K562 treated with DMSO at 1 percent for 24 hours (cell line): ENCODE measurements around the gene TPM3. TPM values are rescaled to one million over a fixed set of nuclear protein-coding genes. Genes with fewer than 3 reads are reported as not detected.

Experiments used
- total RNA-seq: library from RNA; unstranded; fragments of 300-600 nt; gene quantifications from 2 replicates; pipeline ENCODE4 v1.2.3, GENCODE V29; 2022; ENCODE audit warnings: low read depth; ENCODE audit not compliant: insufficient read depth

The TPM3 gene
- total RNA-seq: 305 and 321 TPM in 2 replicates

DNA sequence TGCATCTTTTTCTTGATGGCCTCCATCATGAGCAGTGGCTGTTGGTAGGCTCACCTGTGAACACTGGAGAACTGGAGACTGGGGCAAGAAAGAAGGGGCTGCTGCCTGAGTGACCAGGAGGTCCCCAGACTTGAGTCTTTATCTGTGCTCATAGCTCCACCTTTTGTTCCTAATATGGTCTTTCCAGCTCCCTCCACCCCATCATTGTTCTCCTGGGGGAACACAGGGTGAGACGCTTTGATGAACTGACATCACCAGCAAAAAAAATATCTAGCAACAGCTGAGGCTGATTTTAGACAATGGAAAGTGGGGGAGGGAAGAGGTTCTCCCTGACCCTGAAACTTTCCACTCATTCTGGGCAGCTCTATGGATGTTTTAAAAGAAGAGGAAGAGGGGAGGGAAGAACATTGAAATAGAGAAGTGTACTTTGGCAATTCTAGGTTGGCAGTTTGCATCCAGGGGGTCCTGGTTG lies at the start of gene TPM3:
TPM3 (minus strand) TSS at position 111 of the 472 bp plus-strand sequence; CDS start at position 29, 82 bp downstream.

DNA sequence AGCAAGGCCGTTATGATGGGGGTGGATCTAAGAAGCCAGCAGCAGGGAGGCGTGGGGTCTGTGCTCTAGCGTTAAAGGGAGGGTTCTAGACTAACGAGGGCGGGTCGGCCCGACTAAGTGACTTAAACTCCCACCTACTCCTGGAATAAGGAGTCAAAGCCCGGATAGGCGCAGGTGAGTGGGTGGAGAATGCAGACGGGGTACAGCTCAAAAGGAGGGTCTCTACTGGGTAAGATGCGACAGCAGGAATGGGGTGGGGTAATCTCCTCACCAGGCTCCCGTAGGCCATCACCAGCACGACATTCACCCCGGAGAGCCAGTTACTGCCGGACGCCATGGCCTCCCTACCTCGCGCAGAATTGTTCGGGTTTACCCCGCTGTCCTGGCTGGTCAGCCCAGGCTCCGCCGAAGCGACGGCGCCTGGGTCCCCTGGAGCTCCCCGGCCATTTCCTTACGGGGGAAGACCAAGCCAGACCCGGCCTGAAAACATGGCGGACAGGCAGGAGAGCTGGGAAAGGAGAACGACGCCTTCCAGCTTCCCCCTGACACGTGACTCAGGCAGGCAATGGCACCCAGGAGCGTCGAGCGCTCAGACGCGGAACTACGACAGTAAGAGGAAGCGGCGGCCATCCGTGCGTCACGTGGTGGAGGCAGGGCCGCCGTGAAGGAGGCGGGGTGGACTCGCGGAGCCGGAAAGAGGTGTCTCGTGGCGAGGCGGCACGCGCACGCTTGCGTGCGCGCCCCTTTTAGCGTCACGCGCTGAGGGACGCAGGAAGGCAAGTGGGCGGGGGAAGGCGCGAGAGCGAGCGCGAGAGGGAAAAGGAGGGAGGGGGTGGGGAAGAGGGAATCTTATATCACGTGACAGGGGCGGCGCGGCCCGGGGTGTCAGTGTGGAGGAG lies 28.4 kb upstream of the TPM3 start, which contains the start of gene UBAP2L:
UBAP2L (plus strand) TSS at position 885 of the 899 bp plus-strand sequence. CDS start 4,169 bp downstream, outside the sequence.

DNA sequence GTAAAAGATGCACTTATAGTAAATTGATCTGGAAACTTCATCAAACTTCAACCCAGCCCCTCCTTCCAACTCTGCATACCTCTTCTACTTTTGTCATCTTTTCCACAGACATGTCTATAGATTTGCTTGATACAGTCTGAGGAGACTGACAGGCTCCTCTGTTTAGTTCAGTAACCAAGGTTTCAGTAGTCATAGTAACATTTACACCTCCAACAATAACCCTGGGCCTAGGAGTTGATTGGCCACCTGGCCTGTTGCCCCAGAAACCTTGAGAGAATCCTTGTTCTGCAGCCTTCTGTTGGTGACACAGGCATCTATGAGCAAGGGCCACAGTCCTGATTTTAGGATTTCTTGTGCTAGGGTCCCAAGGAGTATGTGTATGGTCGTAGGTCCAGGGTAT lies 14.3 kb upstream of the TPM3 start, which contains the start of gene CFAP141:
CFAP141 (minus strand) TSS at position 138 of the 400 bp plus-strand sequence; CDS start at position 112, 26 bp downstream.

DNA sequence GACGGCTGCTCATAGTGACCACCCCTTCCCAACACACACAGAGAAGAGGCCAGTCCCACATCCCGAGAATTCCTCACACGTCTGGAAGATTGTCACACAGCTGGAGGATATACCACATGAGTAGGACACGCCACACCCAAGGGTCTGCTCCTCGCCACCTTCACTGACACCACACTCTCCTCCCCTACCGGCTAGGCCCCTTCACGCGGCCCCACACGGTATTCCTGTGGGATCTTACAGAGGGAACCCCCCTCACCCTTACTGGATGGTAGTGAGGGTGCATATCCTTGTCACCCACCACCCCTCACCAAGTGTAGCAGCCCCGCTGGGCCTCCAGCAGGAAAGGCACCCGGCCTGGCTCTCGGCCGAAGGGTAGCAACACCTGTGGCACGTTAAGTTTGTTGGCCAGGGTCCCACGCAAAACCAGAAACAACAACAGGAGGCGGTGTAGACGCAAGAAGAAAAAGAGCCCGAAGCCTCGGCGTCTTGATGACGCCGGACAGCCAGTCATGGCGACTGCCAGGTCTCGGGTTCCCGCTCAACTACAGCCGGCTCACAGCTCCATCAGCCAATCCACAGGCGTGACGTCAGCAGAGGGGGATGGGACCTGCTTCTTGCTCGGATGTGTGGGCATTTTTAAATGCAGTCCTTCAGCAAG lies 37.2 kb downstream of the TPM3 start, which contains the start of gene NUP210L:
NUP210L (minus strand) TSS at position 540 of the 658 bp plus-strand sequence.

Other genes starting within 250 kb of the TPM3 start
- 45.6 and 46.2 TPM in 2 replicates for gene DENND4B, start 245.4 kb downstream of the TPM3 start, total RNA-seq
- gene CRTC2, start 233.5 kb downstream of the TPM3 start, total RNA-seq: 35.6 and 35.8 TPM in 2 replicates
- gene SLC39A1, start 228.6 kb downstream of the TPM3 start, total RNA-seq: 84.3 and 86.0 TPM in 2 replicates
- gene CREB3L4, start 224.2 kb downstream of the TPM3 start, total RNA-seq: 24.5 and 25.3 TPM in 2 replicates
- 248 and 249 TPM in 2 replicates for gene JTB, start 214.4 kb downstream of the TPM3 start, total RNA-seq
- 144 TPM in 2 replicates for gene RAB13, start 205.8 kb downstream of the TPM3 start, total RNA-seq
- 13,435 and 13,488 TPM in 2 replicates for gene RPS27, start 201.3 kb downstream of the TPM3 start, total RNA-seq
- gene NUP210L, start 37.0 kb downstream of the TPM3 start, total RNA-seq: not detected in 2 replicates
- not detected in 2 replicates for gene CFAP141, start 14.2 kb upstream of the TPM3 start, total RNA-seq
- gene UBAP2L, start 28.9 kb upstream of the TPM3 start, total RNA-seq: 133 and 146 TPM in 2 replicates
- 194 and 208 TPM in 2 replicates for gene HAX1, start 80.5 kb upstream of the TPM3 start, total RNA-seq
- gene AQP10, start 129.0 kb upstream of the TPM3 start, total RNA-seq: 0.22 TPM in 1 of 2 replicates, not detected in the other
- 34.8 and 35.1 TPM in 2 replicates for gene ATP8B2, start 133.4 kb upstream of the TPM3 start, total RNA-seq
- 2.5 and 2.8 TPM in 2 replicates for gene IL6R, start 213.2 kb upstream of the TPM3 start, total RNA-seq